OCI-LY1 (cell line): ENCODE measurements around the gene CD2.

Experiments
- H2AFZ ChIP-seq: fragments of 200-600 bp; sonication (generic), shearing (Covaris generic); 2 replicates; pipeline ENCODE4 v1.6.0; 2014; ENCODE audit warnings: antibody characterized with exemption, mild to moderate bottlenecking, low read length
- H3F3A ChIP-seq: fragments of 200-600 bp; sonication (generic), shearing (Covaris generic); 2 replicates; pipeline ENCODE4 v1.6.0; 2014; ENCODE audit warnings: mild to moderate bottlenecking, antibody characterized with exemption, low read length, moderate library complexity; ENCODE audit not compliant: insufficient read depth
- H3K27ac ChIP-seq: fragments of 200-600 bp; sonication (generic); 2 replicates; pipeline ENCODE4 v1.5.1; 2014; ENCODE audit warnings: low read length, mixed run types, mild to moderate bottlenecking, low read depth; ENCODE audit not compliant: poor library complexity, severe bottlenecking
- H3K27me3 ChIP-seq: fragments of 200-600 bp; sonication (generic); 2 replicates; pipeline ENCODE4 v1.6.0; 2014; ENCODE audit warnings: antibody characterized with exemption, mild to moderate bottlenecking, low read length, moderate library complexity; ENCODE audit not compliant: insufficient read depth
- H3K36me3 ChIP-seq: fragments of 200-600 bp; sonication (generic); 2 replicates; pipeline ENCODE4 v1.6.1; 2014; ENCODE audit warnings: mild to moderate bottlenecking, antibody characterized with exemption, low read length, moderate library complexity, mixed read lengths; ENCODE audit not compliant: insufficient read depth
- H3K4me1 ChIP-seq: fragments of 200-600 bp; sonication (generic); 2 replicates; pipeline ENCODE4 v1.5.1; 2014; ENCODE audit warnings: mild to moderate bottlenecking, low read length, moderate library complexity; ENCODE audit not compliant: insufficient read depth, severe bottlenecking
- H3K4me2 ChIP-seq: fragments of 200-600 bp; sonication (generic), shearing (Covaris generic); 2 replicates; pipeline ENCODE4 v1.6.1; 2014; ENCODE audit warnings: low read length
- H3K4me3 ChIP-seq: fragments of 200-600 bp; sonication (generic); 2 replicates; pipeline ENCODE4 v1.5.1; 2014; ENCODE audit warnings: low read length, low read depth, mild to moderate bottlenecking, mixed read lengths; ENCODE audit not compliant: poor library complexity, severe bottlenecking
- H3K79me2 ChIP-seq: fragments of 200-600 bp; shearing (Covaris generic); 2 replicates; pipeline ENCODE4 v1.6.1; 2016; ENCODE audit warnings: mixed run types, low read length, mixed read lengths; ENCODE audit not compliant: insufficient read depth
- H3K9ac ChIP-seq: fragments of 200-600 bp; sonication (generic), shearing (Covaris generic); 2 replicates; pipeline ENCODE4 v1.6.1; 2014; ENCODE audit warnings: mild to moderate bottlenecking, low read length, mixed read lengths
- H3K9me2 ChIP-seq: fragments of 200-600 bp; sonication (generic), shearing (Covaris generic); 2 replicates; pipeline ENCODE4 v1.6.1; 2014; ENCODE audit warnings: low read depth, mild to moderate bottlenecking, low read length, mixed read lengths
- H3K9me3 ChIP-seq: fragments of 200-600 bp; shearing (Covaris generic); 2 replicates; pipeline ENCODE4 v1.6.1; 2014; ENCODE audit warnings: low read length, mixed read lengths
- H4K20me1 ChIP-seq: fragments of 200-600 bp; sonication (generic), shearing (Covaris generic); 2 replicates; pipeline ENCODE4 v1.6.0; 2016; ENCODE audit warnings: mild to moderate bottlenecking, low read length; ENCODE audit not compliant: insufficient read depth
- CTCF ChIP-seq: fragments of 200-600 bp; sonication (generic), shearing (Covaris generic); IDR thresholded peaks from 2 replicates; pipeline ENCODE4 v1.5.1; 2017; ENCODE audit warnings: mild to moderate bottlenecking, antibody characterized with exemption, low read length, moderate library complexity, mixed read lengths
- EZH2 ChIP-seq: fragments of 200-600 bp; sonication (generic), shearing (Covaris generic); IDR thresholded peaks from 2 replicates; pipeline ENCODE4 v1.8.0; 2017; ENCODE audit warnings: borderline replicate concordance, mixed run types, mild to moderate bottlenecking, antibody characterized with exemption, low read length, moderate library complexity, mixed read lengths

Gene CD2

GRCh38 chr1:116738673-116739370, 15.4 kb upstream of the CD2 start:
- peak overlapping the region; percentile 32 for H3K4me2 ChIP-seq
- H4K20me1 ChIP-seq = no peaks in the 10 kb centered on the region
- H3K9ac ChIP-seq = peak overlapping the region; percentile 56
- no peaks in the 10 kb centered on the region for H3K9me2 ChIP-seq
- H3K27ac ChIP-seq = peak overlapping the region; percentile 92
- no peaks in the 10 kb centered on the region for H3K79me2 ChIP-seq
- peak overlapping the region; percentile 5 for H3K4me3 ChIP-seq
- no peaks in the 10 kb centered on the region for H3F3A ChIP-seq
- peaks cover 10% of the 10 kb centered on the region for H3K9me3 ChIP-seq
- H2AFZ ChIP-seq = peak overlapping the region; percentile 51; the same call in 1 of the 2 replicates
- no peaks in the 10 kb centered on the region for H3K36me3 ChIP-seq
- no peak for TF ChIP-seq CTCF
- no peak for TF ChIP-seq EZH2
- no peaks in the 10 kb centered on the region for H3K27me3 ChIP-seq
- peaks cover 32% of the 10 kb centered on the region for H3K4me1 ChIP-seq

- H3K79me2 ChIP-seq = no peaks in the 10 kb centered on the region
- no peaks in the 10 kb centered on the region for H4K20me1 ChIP-seq
- H3K9ac ChIP-seq = no peak overlapping the region; the same call in 1 of the 2 replicates
- no peak overlapping the region for H3K4me2 ChIP-seq
- H3K9me3 ChIP-seq = peaks cover 14% of the 10 kb centered on the region
- no peak overlapping the region for H2AFZ ChIP-seq
- no peak overlapping the region for H3K4me3 ChIP-seq
- no peaks in the 10 kb centered on the region for H3K36me3 ChIP-seq
- peak overlapping the region; percentile 92 for H3K27ac ChIP-seq
- H3F3A ChIP-seq = no peaks in the 10 kb centered on the region
- TF ChIP-seq EZH2 (no peak), CTCF (no peak)
- H3K27me3 ChIP-seq = no peaks in the 10 kb centered on the region
- H3K4me1 ChIP-seq = peaks cover 32% of the 10 kb centered on the region
- H3K9me2 ChIP-seq = no peaks in the 10 kb centered on the region
Observed at GRCh38 chr1:116739371-116740012, 14.7 kb upstream of the CD2 start.

GRCh38 chr1:116740296-116740695, 13.9 kb upstream of the CD2 start:
- H4K20me1 ChIP-seq = no peaks in the 10 kb centered on the region
- no peaks in the 10 kb centered on the region for H3F3A ChIP-seq
- H3K79me2 ChIP-seq = no peaks in the 10 kb centered on the region
- no peaks in the 10 kb centered on the region for H3K36me3 ChIP-seq
- no peaks in the 10 kb centered on the region for H3K27me3 ChIP-seq
- no peak overlapping the region for H2AFZ ChIP-seq
- no peak overlapping the region for H3K9ac ChIP-seq
- TF ChIP-seq CTCF = no peak
- H3K4me3 ChIP-seq = no peak overlapping the region
- H3K4me1 ChIP-seq = peaks cover 32% of the 10 kb centered on the region
- no peak overlapping the region for H3K27ac ChIP-seq
- H3K9me3 ChIP-seq = peaks cover 17% of the 10 kb centered on the region
- H3K9me2 ChIP-seq = no peaks in the 10 kb centered on the region
- no peak overlapping the region for H3K4me2 ChIP-seq
